ENCODE results near the gene PKN3.

PKN3 gene

DNA sequence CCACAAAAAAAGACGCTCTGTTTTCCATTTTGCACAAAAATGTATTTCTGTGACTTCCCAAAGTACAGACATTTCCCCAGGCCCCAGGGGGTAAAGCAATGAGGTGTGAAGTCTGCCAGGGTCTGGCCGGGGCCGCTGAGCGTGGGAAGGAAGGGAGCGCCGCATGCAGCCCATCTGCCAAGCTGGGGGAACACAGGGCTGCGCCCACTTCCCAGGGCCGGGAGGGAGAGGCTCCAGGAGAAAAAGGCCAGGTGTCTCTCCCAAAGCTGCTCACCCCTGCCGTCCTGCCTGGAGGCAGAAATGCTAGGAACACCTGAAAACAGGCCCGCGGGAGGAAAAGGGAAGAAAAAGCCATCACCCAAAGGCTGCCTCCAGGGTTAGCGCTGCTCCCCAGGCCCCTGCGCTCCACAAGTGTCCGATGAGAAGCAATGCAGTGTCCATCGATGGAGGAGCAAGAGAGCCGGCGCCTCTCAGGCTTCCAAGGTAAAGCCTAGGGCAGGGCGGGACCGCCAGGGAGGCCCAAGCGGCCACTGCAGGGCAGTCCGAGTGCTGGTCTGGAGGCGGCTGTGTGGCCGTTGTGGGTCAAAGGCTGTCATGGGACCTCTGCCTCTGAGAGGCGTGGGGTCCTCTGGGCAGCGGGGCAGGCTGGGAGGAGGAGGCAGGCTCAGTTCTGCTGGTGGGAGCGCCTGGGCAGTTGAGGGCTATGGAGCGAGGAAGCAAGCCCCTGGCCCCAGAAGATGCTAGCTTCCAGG is 27.6 kb downstream of the PKN3 start:
- no peak overlapping the region for H3K4me3 ChIP-seq (ENCODE audit: low read length)
- no peak for DNase-seq (ENCODE audit: low read depth, low spot score)

DNA sequence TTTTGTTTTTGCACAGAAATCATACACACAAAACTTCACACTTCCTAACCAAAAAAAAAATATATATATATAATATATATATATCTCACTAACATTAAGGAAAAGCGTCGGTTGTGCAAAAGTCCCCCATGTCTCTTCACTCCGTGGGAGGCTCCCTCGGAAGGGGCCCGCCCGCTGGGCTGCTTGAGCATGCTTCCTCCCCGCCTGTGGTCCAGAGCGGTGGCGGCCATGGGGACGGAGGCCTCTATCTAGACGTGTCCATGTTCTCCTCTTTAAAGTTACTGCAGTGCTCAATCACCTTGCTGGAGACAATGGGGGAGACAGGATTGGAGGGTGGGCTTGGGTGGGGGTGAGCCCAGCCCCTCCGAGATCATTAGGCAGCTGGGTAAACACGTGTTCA is 28.8 kb downstream of the PKN3 start:
- H3K4me3 ChIP-seq (ENCODE audit: low read length): no peak overlapping the region
- DNase-seq (ENCODE audit: low read depth, low spot score): no peak

DNA sequence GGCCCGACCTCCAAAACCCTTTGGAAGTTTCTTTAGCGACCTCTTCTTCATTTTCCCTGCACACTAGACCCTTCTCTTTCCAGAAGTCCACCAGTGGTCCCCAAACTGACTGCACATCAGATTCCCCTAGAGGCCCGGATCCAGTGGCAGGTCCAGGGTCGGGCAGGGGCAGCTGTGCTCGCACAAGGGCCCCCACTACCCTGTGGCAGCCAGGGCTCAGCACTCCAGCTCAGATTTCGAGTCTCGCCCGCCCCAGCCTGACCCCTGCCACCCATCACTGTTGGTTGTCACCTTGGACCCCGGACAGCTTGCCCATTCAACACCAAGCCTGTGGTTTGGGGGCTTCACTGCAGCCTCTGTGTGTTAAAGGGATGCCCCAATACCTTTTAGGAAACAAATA is 29.4 kb downstream of the PKN3 start:
- DNase-seq (ENCODE audit: low read depth, low spot score): no peak
- H3K4me3 ChIP-seq (ENCODE audit: low read length): no peak overlapping the region

DNA sequence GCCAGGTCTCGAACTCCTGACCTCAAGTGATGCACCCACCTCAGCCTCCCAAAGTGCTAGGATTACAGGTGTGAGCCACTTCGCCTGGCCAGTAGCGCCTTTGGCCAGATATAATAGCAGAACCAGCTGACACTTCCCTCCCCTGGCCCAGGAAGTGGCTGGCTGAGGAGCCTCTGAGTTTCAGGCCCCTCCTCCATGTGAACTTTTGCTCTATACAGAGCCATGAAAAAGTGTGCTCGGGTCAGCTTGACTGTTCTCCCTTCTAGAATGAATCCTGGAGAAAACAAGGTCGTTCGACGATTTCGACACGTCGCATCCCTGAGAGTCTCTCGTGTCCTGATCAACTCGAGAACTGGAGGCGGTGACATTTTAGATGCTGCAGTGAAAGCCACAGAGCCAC is 30.3 kb downstream of the PKN3 start:
- no peak overlapping the region for H3K4me3 ChIP-seq (ENCODE audit: low read length)
- DNase-seq (ENCODE audit: low read depth, low spot score): no peak

DNA sequence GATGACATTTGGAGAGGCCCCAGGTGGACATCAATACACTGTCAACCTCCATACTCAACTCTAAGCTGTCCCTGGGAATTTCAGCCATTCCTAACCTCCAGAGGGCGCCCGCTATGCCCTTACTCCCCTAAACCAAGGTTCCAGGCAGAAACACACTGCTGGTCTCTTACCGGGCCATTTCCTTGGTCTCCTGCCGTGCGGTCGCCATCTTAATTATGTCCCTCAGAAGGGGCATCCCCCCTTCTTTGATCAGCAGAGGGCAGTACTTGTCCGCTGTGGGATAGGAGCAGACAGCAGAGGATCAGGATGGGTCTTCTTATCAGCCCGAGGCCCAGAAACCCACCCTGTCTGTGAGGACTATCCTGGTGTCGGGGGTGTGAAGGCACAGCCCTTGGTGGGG is 31.0 kb downstream of the PKN3 start:
- no peak overlapping the region for H3K4me3 ChIP-seq (ENCODE audit: low read length)
- no peak for DNase-seq (ENCODE audit: low read depth, low spot score)

DNA sequence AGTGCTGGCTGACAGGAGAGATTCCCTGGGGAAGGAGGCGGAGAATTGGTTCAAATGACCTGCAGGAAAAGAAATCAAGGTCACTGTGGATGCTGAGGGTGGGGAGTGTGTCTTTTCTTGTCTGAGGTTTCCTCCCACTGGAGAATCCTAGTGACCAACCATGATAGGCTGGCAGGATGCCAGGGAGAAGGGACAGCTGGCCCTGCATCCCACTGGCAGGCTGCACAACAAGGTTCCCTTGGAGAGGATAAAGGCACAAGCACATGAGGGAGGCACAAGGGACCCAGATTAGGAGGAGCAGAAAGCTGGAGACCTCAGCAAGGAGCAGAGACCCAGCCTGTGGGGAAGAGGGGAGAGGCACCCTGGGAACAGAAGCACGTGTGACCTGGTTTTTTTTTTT is 33.1 kb downstream of the PKN3 start:
- DNase-seq (ENCODE audit: low read depth, low spot score): no peak
- H3K4me3 ChIP-seq (ENCODE audit: low read length): no peak overlapping the region

DNA sequence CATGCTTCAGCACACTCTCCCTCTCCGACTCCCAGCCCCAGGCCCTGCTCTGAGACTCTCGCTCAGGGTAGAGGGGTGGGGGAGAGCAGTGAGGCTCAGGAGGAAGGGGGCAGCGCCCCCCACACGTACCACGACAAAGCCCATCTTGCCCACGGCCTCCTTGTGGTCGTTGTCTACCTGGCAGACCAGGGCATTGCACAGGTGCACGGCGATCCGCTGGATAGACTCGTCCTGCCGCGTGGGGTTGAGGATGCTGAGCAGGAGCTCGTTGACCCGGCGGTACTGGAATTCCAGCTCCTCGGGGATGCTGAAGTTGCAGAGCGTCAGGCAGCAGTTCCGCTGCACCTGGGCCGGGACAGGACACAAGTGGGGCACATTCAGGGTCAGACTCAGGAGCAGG is 40.1 kb downstream of the PKN3 start:
- no peak for DNase-seq (ENCODE audit: low read depth, low spot score)
- no peak overlapping the region for H3K4me3 ChIP-seq (ENCODE audit: low read length)

DNA sequence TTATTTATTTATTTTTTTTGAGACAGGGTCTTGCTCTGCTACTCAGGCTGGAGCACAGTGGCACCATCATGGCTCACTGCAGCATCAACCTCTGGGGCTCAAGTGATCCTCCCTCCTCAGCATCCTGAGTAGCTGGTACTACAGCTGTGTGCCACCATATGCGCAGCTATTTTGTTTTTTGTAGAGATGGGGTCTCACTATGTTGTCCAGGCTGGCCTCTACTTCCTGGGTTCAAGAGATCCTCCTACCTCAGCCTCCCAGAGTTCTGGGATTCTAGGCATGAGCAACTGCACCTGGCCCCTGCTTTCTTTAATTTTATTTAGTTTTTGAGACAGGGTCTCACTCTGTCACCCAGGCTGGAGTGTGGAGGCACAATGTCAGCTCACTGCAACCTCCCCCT is 41.1 kb downstream of the PKN3 start:
- no peak for DNase-seq (ENCODE audit: low read depth, low spot score)
- H3K4me3 ChIP-seq (ENCODE audit: low read length): no peak overlapping the region

DNA sequence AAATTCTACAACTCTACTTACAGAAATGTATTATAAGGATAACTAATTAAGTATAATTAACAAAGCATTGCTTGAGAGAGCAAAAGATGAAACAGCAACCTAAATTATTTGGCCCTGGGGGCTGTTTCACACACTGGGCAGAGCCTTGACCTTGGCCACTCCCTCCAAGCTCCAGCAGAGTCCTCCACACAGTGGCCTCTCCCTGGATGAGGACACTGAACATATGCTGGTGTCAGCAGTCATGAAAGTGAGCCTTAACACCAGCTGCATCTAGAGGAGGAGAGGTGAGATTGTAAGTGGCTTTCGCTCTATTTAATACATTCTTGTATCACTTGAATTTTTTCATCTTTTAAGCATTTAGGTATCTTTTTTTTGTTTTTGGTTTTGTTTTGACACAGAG is 44.9 kb downstream of the PKN3 start:
- no peak for DNase-seq (ENCODE audit: low read depth, low spot score)
- H3K4me3 ChIP-seq (ENCODE audit: low read length): no peak overlapping the region

DNA sequence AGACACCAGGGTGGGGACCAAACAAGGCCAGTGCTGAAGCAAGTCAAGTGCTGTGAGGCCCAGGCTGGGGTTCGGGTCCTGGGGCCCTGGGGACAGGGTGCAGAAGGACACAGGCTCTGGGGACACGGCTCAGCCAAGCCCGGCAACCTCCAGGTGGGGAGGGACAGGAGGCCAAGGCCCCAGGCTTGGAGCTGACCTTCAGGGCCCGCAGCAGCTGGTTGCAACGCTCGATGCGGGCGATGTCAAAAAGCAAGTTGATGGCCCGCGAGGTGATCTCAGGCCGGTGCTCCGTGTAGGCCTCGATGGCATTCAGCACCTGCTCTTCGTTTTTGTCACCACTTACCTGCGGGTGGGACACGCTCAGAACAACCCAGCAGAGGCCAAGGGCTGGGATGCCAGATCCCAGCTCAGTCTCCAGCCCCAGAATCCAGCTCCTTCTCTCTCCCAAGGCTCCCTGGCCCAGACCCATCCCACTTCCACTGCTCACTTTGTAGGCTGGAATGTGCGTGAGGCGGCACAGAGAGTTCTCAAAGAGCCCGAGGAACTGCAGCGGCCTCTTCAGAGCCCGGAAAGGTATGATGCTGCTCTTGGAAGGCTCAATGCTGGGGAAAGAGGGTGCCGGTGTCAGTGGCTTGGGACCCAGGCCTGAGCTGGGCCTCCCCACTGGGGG is 48.8 kb downstream of the PKN3 start:
- no peak overlapping the region for H3K4me3 ChIP-seq (ENCODE audit: low read length)
- no peak for DNase-seq (ENCODE audit: low read depth, low spot score)

DNA sequence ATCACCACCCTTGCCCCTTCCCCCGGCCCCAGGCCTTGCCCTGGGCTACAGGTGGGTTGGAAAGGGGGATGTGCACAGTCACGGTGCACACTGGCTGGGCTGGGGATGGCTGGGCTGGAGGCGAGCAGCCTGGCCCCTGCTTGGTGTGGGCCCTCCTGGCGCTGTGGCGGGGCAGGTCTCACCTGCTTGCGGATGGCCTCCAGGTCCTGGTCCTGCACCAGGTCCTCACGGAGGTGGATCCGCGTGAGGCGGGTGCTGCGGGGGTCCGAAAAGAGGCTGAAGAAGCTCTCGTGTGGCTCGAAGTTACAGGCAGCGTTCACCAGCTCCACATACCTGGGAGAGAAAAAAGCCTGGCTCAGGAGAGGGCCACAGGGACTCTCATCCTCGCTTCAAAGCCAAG is 51.3 kb downstream of the PKN3 start:
- no peak overlapping the region for H3K4me3 ChIP-seq (ENCODE audit: low read length)
- no peak for DNase-seq (ENCODE audit: low read depth, low spot score)

DNA sequence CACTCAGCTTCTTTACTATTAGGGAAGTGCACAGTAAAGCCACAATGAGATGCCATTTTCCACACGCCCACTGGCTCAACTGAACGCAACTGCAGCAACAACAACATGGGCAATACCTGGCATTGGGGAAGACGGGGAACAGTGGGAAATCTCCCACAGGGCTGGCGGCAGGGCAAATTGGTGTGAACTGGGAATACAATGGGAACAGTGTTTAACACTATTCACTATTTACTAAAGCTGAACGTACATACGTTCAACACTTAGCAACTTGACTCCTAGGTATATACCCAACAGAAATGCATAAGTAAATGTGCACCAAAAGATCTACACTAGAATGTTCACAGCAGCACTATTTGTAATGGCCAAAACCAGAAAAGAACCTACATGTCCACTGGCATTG is 55.3 kb downstream of the PKN3 start:
- DNase-seq (ENCODE audit: low read depth, low spot score): no peak
- no peak overlapping the region for H3K4me3 ChIP-seq (ENCODE audit: low read length)

DNA sequence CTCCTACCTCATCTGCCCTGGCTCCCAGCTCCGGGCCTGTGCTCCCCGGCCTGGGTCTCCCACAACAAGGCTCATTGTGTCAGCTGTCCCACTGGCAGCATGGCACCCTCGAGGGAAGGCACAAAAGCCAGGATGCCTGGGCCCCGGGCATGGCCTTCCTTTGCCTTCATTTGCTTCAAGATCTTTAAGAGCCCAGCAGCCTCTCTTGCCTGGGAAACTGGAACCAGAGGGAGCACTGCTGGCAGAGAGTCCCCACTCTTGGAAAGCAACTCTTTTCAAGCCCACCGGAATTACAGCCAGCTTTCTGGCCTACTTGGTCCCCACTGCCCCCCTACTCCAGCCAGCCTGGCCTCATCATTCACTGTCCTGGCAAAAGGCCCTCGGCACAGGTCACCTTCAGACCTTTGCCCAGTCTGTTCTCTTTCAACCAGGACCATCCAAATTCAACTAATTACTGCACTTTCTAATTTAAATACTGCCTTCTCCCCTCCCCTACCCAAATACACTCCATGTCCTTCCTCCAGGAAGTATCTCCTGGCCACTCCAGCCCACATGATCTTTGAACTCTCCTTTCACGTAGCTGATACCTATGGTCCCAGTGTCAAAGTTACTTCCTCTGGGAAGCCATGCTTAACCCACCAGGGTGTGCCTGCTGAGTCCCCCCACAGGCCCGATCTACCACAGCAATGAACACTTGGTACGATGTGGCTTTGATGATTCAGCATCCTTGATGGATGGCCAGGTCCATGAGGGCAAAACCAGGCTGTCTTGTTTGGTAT is 60.6 kb downstream of the PKN3 start:
- DNase-seq (ENCODE audit: low read depth, low spot score): no peak
- H3K4me3 ChIP-seq (ENCODE audit: low read length): no peak overlapping the region

DNA sequence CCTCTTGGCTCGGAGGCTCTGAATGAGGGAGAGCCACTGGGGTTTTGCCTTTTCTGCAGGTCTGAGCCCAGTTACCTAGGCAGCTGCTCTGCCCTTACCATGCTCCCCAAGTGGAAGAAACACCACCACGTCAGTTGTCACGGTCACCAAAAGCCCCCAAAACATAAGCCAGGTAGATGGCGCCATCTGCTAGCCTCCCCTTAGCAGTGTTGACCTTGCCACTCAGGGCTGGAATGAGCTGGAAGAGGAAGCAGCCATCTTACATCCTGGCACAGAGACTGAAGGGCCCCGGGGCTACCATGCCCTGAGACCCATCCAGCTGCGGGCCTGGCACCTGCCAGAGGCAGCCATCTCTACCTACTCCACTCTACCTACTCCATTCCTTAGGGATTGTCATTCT is 62.1 kb downstream of the PKN3 start:
- no peak overlapping the region for H3K4me3 ChIP-seq (ENCODE audit: low read length)
- no peak for DNase-seq (ENCODE audit: low read depth, low spot score)

DNA sequence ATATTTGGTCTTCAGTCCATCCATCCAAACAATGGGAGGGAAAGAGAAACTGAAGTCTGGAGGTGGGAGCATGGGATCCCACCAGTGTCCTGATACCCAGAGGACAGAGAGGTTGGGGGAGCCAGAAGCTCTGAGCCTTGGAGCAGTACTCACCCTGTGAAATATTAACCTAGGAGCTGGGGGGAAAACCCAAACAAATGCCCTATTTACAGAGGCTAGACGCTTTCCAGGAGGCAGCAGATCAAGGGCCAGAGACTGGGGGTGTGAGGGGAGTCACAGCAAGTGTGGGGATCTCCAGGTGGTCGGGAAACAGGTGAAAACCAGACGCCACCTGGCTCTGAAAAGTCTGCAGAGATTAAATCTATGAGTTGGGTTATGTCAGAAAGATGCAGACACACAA is 63.2 kb downstream of the PKN3 start:
- DNase-seq (ENCODE audit: low read depth, low spot score): no peak

DNA sequence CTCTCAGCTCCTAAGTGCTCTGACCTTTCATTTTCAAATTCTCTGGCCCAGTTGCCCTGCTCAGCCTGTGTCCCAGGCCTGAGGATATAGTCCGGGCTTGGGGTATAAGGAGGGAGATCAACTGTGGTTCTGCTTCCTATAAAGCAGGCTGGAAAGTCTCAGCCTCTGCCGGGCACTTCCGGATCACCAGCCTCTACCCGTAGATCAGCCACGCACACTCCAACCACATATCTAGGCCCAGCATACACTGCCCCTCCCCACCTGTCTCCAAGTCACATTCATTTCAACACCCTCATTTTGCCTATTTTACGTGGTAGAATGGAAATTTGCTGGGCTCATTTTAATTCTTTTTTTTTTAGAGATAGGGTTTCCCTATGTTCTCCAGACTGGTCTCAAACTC is 66.3 kb downstream of the PKN3 start:
- DNase-seq (ENCODE audit: low read depth, low spot score): no peak

More for the DNA sequence above, 63.2 kb downstream of the PKN3 start:
- no peak overlapping the region for H3K4me3 ChIP-seq (ENCODE audit: low read length)

More for the DNA sequence above, 66.3 kb downstream of the PKN3 start:
- H3K4me3 ChIP-seq (ENCODE audit: low read length): no peak overlapping the region

Data from Jurkat, Clone E6-1 (cell line).